HFF-Myc (cell line): Measurements from ENCODE around the gene IGF2BP3.

Experiments used
- DNase-seq: peaks from one replicate; pipeline ENCODE4 v3.0.0-alpha.2; 2011; ENCODE audit warnings: low read depth; ENCODE audit errors: extremely low read depth
- H3K4me3 ChIP-seq: replicated peaks from 2 replicates; pipeline ENCODE4 v1.5.1; 2011; ENCODE audit warnings: low read depth, mild to moderate bottlenecking, control low read depth, low read length
- CTCF ChIP-seq: IDR thresholded peaks from 2 replicates; pipeline ENCODE4 v1.5.1; 2012; ENCODE audit warnings: mild to moderate bottlenecking, low read depth, low read length, control low read depth; ENCODE audit errors: missing control alignments

Gene IGF2BP3

GRCh38 chr7:23474829-23475575 lies 4.7 kb upstream of the IGF2BP3 start:
- H3K4me3 ChIP-seq = peak overlapping the region; percentile 60
- TF ChIP-seq CTCF = no peak
- DNase-seq = no peak

GRCh38 chr7:23474094-23474828 lies 4.0 kb upstream of the IGF2BP3 start:
- no peak for TF ChIP-seq CTCF
- peak; percentile 68 for DNase-seq
- H3K4me3 ChIP-seq = peak overlapping the region; percentile 60

GRCh38 chr7:23473844-23474093 lies 3.5 kb upstream of the IGF2BP3 start:
- no peak for DNase-seq
- peak overlapping the region; percentile 60 for H3K4me3 ChIP-seq
- no peak for TF ChIP-seq CTCF

- peak overlapping the region; percentile 60 for H3K4me3 ChIP-seq
- no peak for DNase-seq
- TF ChIP-seq CTCF = no peak
These were observed 2.9 kb upstream of the IGF2BP3 start for GRCh38 chr7:23472956-23473843.

- no peak for TF ChIP-seq CTCF
- DNase-seq = no peak
- no peak overlapping the region for H3K4me3 ChIP-seq
These were observed 2.3 kb upstream of the IGF2BP3 start for GRCh38 chr7:23472556-23472955.

GRCh38 chr7:23472046-23472445 lies 1.8 kb upstream of the IGF2BP3 start:
- no peak for DNase-seq
- no peak for TF ChIP-seq CTCF
- peak overlapping the region; percentile 76; the same call in 1 of the 2 replicates for H3K4me3 ChIP-seq
